C4-2B (cell line): ENCODE results near the gene ATP6V0A1.

Experiments
- CTCF ChIP-seq: fragments of 450-650 bp; conservative IDR thresholded peaks from 2 replicates; pipeline ENCODE4 v1.5.1; 2017; ENCODE audit warnings: mild to moderate bottlenecking
- ZFX ChIP-seq: fragments of 450-650 bp; IDR thresholded peaks from 2 replicates; pipeline ENCODE4 v1.6.1; 2017

GRCh38 chr17:42554250-42555121, 95.8 kb downstream of the ATP6V0A1 start:
- TF ChIP-seq CTCF (no peak), ZFX (peak; percentile 89)
